Measurements from ENCODE around the gene DBP.
"Not testable (repeated sequence)": the region's sequence is repeated elsewhere in the genome, so short reads cannot be mapped to it uniquely, and the experiment has no call there.

The DBP gene, protein sequence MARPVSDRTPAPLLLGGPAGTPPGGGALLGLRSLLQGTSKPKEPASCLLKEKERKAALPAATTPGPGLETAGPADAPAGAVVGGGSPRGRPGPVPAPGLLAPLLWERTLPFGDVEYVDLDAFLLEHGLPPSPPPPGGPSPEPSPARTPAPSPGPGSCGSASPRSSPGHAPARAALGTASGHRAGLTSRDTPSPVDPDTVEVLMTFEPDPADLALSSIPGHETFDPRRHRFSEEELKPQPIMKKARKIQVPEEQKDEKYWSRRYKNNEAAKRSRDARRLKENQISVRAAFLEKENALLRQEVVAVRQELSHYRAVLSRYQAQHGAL

GRCh38 chr19:48636859-48637448 lies at the start of gene DBP:
TSS of gene DBP (minus strand) at chr19:48637379. CDS start at chr19:48636994, 385 bp downstream.
- Mint-ChIP-seq H3K4me1 (peaks cover 50% of the 10 kb centered on the region), H3K9me3 (peaks cover 3% of the 10 kb centered on the region), H3K27ac (peak within 1 kb of the TSS; percentile 99), H3K4me3 (peak within 1 kb of the TSS; percentile 89), H3K36me3 (peaks cover 44% of the 10 kb centered on the region)
- ATAC-seq, result peak; percentile 1
- no peak for DNase-seq (ENCODE audit: low spot score in 2 of 2)

DNA sequence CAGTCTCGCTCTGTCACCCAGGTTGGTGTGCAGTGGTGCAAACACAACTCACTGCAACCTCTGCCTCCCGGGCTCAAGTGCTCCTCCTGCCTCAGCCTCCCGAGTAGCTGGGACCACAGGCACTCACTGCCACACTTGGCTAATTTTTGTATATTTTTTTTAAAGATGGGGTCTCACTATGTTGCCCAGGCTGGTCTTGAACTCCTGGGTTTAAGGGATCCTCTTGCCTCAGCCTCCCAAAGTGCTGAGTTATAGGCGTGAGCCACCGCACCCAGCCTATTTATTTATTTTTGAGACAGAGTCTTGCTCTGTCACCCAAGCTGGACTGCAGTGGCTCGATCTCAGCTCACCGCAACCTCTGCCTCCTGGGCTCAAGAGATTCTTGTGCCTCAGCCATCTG lies 49.5 kb upstream of the DBP start:
- not testable (repeated sequence) for H3K36me3 Mint-ChIP-seq; H3K9me3 Mint-ChIP-seq; H3K27ac Mint-ChIP-seq; DNase-seq (ENCODE audit: low spot score in 2 of 2); H3K4me3 Mint-ChIP-seq; H3K4me1 Mint-ChIP-seq; ATAC-seq

- DNase-seq (ENCODE audit: low spot score in 2 of 2) (no peak), ATAC-seq (no peak)
- Mint-ChIP-seq H3K36me3 (no peaks in the 10 kb centered on the region), H3K27ac (no peak overlapping the region), H3K9me3 (no peaks in the 10 kb centered on the region), H3K4me3 (no peak overlapping the region), H3K4me1 (no peaks in the 10 kb centered on the region)
Measured at GRCh38 chr19:48686088-48686487, 48.9 kb upstream of the DBP start.

- Mint-ChIP-seq H3K27ac (no peak overlapping the region), H3K36me3 (no peaks in the 10 kb centered on the region), H3K9me3 (no peaks in the 10 kb centered on the region), H3K4me1 (no peaks in the 10 kb centered on the region), H3K4me3 (no peak overlapping the region)
- no peak for ATAC-seq
- DNase-seq (ENCODE audit: low spot score in 2 of 2), result no peak
Measured at GRCh38 chr19:48685583-48685982, 48.4 kb upstream of the DBP start.

GRCh38 chr19:48683349-48683748 lies 46.2 kb upstream of the DBP start:
- ATAC-seq (no peak), DNase-seq (ENCODE audit: low spot score in 2 of 2) (no peak)
- Mint-ChIP-seq H3K4me3 (no peak overlapping the region), H3K4me1 (no peaks in the 10 kb centered on the region), H3K27ac (no peak overlapping the region), H3K9me3 (no peaks in the 10 kb centered on the region), H3K36me3 (no peaks in the 10 kb centered on the region)

DNA sequence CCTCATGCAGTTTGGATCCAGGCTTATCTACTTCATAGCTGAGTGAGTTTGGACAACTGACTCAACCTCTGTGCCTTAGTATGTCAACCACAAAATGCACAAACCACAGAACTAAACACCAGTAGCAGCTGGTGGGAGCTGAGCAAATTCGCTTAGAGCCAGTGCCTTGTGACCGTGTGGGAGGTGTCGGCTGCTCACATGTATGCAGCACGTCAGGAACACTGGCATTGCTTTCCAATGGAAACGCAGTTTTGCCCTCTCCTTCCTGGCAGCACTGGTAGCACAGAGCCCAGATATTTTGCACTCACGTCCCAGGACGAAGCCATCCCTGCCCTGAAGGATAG lies 43.9 kb upstream of the DBP start:
- no peaks in the 10 kb centered on the region for H3K9me3 Mint-ChIP-seq
- H3K4me3 Mint-ChIP-seq, result no peak overlapping the region
- no peaks in the 10 kb centered on the region for H3K4me1 Mint-ChIP-seq
- H3K27ac Mint-ChIP-seq, result no peak overlapping the region
- DNase-seq (ENCODE audit: low spot score in 2 of 2) (no peak), ATAC-seq (peak; percentile 77)
- H3K36me3 Mint-ChIP-seq, result no peaks in the 10 kb centered on the region

DNA sequence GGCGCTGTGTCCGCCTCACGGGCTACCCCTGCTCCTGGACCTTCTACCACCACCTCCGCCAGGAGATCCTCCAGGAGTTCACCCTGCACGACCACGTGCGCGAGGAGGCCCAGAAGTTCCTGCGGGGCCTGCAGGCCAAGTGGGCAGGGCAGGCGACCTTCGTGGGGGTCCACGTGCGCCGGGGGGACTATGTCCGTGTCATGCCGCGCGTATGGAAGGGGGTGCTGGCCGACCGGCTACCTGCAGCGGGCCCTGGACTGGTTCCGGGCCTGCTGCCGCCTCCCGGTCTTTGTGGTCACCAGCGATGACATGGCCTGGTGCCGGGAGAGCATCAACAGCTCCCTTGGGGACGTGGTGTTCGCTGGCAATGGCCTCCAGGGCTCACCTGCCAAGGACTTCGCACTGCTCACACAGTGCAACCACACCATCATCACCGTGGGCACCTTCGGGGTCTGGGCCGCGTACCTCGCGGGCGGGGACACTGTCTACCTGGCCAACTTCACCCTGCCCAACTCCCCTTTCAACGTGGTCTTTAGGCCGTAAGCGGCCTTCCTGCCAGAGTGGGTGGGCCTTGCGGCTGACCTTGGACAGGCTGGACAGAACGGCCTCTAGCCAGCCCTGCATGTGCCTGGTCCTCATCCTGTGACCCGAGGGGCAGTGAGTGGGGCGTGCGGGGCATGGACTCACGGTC lies 43.4 kb upstream of the DBP start:
- Mint-ChIP-seq H3K4me3 (no peak overlapping the region), H3K27ac (no peak overlapping the region), H3K36me3 (no peaks in the 10 kb centered on the region), H3K9me3 (no peaks in the 10 kb centered on the region), H3K4me1 (peaks cover 1% of the 10 kb centered on the region)
- DNase-seq (ENCODE audit: low spot score in 2 of 2) (no peak), ATAC-seq (no peak)

- not testable (repeated sequence) for H3K4me3 Mint-ChIP-seq; DNase-seq (ENCODE audit: low spot score in 2 of 2); H3K4me1 Mint-ChIP-seq; H3K36me3 Mint-ChIP-seq; ATAC-seq; H3K27ac Mint-ChIP-seq; H3K9me3 Mint-ChIP-seq
Measured at GRCh38 chr19:48680006-48680405, 42.8 kb upstream of the DBP start.

DNA sequence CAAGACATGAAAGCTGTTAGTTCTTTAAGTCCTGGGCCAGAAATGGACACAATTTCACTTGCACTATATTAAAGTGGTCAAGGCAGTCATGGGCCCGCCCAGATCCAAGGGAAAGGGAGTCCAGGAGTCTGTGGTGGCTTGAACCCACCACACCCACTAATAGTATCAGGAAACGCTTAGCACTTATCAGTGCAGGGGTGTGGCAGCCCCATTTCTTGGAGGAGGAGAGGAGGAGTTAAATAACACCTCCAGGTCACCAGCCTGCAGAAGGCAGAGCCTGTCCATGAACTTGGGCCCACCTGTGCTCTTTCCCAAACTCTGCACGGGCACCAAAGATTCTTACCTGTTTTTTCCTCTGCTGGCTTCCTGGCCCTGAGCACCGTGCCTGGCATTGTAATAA lies 41.0 kb upstream of the DBP start:
- H3K36me3 Mint-ChIP-seq, result no peaks in the 10 kb centered on the region

DNA sequence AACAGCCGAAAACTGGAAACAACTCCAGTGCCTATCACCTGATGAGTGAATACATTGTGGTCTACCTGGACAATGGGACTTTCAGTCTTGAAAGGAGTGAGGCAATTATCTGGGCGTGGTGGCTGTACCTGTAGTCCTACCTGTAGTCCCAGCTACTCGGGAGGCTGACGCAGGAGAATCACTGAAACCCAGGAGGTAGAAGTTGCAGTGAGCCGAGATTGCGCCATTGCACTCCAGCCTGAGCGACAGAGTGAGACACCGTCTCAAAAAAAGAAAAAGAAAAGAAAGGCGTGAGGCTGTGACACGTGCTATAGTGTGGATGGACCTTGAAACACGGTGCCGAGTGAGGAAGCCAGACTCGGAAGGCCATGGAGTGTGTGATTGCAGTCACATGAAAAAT lies 39.7 kb upstream of the DBP start:
- no peak overlapping the region for H3K27ac Mint-ChIP-seq
- H3K4me3 Mint-ChIP-seq, result no peak overlapping the region
- H3K4me1 Mint-ChIP-seq, result peaks cover 9% of the 10 kb centered on the region
- DNase-seq (ENCODE audit: low spot score in 2 of 2) (no peak), ATAC-seq (no peak)
- no peaks in the 10 kb centered on the region for H3K36me3 Mint-ChIP-seq
- H3K9me3 Mint-ChIP-seq, result no peaks in the 10 kb centered on the region

More for the DNA sequence above, 41.0 kb upstream of the DBP start:
- no peak for ATAC-seq
- DNase-seq (ENCODE audit: low spot score in 2 of 2), result no peak
- H3K27ac Mint-ChIP-seq, result no peak overlapping the region
- no peak overlapping the region for H3K4me3 Mint-ChIP-seq
- no peaks in the 10 kb centered on the region for H3K9me3 Mint-ChIP-seq
- H3K4me1 Mint-ChIP-seq, result peaks cover 9% of the 10 kb centered on the region

GRCh38 chr19:48676487-48676886 lies 39.3 kb upstream of the DBP start:
- ATAC-seq (no peak), DNase-seq (ENCODE audit: low spot score in 2 of 2) (no peak)
- Mint-ChIP-seq H3K9me3 (no peaks in the 10 kb centered on the region), H3K27ac (no peak overlapping the region), H3K4me1 (peaks cover 9% of the 10 kb centered on the region), H3K4me3 (no peak overlapping the region), H3K36me3 (no peaks in the 10 kb centered on the region)

- Mint-ChIP-seq H3K9me3 (no peaks in the 10 kb centered on the region), H3K4me3 (no peak overlapping the region), H3K36me3 (peaks cover 1% of the 10 kb centered on the region), H3K27ac (peak overlapping the region; percentile 34), H3K4me1 (peaks cover 9% of the 10 kb centered on the region)
- ATAC-seq (peak; percentile 84), DNase-seq (ENCODE audit: low spot score in 2 of 2) (peak; percentile 67 to 82)
Measured at GRCh38 chr19:48674921-48675824, 38.0 kb upstream of the DBP start.

DNA sequence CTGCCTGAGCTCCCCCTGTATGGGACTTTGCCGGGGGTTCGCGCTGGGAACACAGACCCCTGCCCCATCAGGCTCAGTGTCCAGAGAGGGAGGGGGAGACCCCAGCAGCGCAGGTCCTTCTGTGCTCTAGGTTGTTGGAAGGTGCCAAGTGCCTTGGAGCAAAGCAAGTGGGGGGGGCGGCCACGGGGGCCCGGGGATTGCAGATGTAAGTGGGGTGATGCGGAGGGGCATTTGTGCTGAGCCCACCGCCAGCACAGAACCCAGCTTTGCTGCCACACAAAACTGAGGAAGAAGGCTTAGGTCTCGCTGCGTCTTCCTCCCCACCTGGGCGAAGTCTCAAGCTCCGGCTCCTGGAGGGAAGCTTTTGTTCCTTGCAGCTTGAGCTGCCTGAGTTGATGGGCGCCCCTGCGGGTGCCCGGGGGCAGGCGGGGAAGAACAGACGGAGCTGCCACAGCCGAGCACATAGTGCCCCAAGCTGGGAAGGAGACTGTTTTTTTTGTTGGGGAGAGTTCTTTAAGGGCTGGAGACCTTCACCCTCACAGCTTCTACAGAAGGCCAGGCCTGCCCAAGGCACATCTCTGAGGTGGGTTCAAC lies 37.1 kb upstream of the DBP start:
- Mint-ChIP-seq H3K36me3 (peaks cover 10% of the 10 kb centered on the region), H3K4me1 (peaks cover 16% of the 10 kb centered on the region), H3K9me3 (no peaks in the 10 kb centered on the region), H3K27ac (no peak overlapping the region), H3K4me3 (no peak overlapping the region)
- DNase-seq (ENCODE audit: low spot score in 2 of 2), result no peak
- no peak for ATAC-seq

GRCh38 chr19:48673436-48674100 lies 36.4 kb upstream of the DBP start:
- ATAC-seq, result no peak
- no peak overlapping the region for H3K27ac Mint-ChIP-seq
- no peak for DNase-seq (ENCODE audit: low spot score in 2 of 2)
- H3K4me3 Mint-ChIP-seq, result no peak overlapping the region
- no peaks in the 10 kb centered on the region for H3K9me3 Mint-ChIP-seq
- H3K36me3 Mint-ChIP-seq, result peaks cover 17% of the 10 kb centered on the region
- peaks cover 16% of the 10 kb centered on the region for H3K4me1 Mint-ChIP-seq
